ENCODE data around the gene ARPC1B.

The ARPC1B gene

DNA sequence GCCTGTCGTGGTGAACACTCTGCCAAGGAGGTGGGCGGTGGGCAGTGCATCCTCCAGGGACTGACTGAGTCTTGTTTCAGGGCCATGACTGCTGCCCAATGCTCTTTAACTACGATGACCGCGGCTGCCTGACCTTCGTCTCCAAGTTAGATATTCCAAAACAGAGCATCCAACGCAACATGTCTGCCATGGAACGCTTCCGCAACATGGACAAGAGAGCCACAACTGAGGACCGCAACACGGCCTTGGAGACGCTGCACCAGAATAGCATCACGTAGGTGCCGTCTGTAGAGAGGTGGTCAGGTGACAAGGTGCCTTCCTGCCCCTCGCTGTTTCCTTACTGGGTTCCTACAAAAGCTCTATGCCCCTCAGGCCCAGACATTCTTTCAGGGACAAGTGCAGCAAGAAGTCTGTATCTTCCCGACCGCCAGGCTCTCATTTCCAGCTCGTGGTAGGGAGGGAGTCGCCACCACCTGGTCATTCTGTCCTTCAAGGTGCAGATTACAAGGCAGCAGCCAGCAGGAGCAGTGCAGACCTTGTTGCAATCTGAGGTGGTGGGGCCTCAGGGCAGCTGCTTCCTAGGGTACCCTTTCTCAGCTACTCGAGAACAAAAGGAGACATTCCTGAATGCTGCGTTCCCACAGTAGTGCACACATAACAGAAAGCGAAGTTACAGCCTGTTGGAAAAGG lies 14.9 kb upstream of the ARPC1B start:
- no peak overlapping the region for H3K4me3 ChIP-seq (ENCODE audit: low read depth, low read length)
- no peak for DNase-seq (ENCODE audit: low read depth)
- TF ChIP-seq, protein P1, sequence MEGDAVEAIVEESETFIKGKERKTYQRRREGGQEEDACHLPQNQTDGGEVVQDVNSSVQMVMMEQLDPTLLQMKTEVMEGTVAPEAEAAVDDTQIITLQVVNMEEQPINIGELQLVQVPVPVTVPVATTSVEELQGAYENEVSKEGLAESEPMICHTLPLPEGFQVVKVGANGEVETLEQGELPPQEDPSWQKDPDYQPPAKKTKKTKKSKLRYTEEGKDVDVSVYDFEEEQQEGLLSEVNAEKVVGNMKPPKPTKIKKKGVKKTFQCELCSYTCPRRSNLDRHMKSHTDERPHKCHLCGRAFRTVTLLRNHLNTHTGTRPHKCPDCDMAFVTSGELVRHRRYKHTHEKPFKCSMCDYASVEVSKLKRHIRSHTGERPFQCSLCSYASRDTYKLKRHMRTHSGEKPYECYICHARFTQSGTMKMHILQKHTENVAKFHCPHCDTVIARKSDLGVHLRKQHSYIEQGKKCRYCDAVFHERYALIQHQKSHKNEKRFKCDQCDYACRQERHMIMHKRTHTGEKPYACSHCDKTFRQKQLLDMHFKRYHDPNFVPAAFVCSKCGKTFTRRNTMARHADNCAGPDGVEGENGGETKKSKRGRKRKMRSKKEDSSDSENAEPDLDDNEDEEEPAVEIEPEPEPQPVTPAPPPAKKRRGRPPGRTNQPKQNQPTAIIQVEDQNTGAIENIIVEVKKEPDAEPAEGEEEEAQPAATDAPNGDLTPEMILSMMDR (IDR thresholded peaks at IDR 0.05; ENCODE audit: low read depth, low read length, missing control alignments) = no peak

DNA sequence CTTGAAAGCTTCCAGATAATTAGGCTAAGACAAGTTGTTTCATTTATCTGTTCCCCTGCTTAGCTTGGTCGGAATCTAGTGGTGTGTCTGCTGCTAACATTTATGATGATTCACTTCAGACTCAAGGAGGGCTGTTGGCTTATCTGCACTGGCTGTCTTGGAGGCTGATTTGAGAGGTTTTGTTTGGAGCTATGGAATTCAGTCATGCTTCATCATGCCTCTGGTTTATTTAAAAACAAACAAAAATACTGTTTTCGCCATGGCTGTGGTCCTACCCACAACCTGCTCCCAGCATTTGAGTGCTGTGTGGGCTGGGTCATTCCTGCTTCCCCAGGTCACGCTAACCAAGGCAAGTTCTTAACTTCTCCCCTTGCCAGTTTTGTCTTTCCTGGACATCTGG lies 11.7 kb upstream of the ARPC1B start:
- TF ChIP-seq, protein P1 (IDR thresholded peaks at IDR 0.05; ENCODE audit: low read depth, low read length, missing control alignments) = no peak
- no peak overlapping the region for H3K4me3 ChIP-seq (ENCODE audit: low read depth, low read length)
- DNase-seq (ENCODE audit: low read depth) = no peak

DNA sequence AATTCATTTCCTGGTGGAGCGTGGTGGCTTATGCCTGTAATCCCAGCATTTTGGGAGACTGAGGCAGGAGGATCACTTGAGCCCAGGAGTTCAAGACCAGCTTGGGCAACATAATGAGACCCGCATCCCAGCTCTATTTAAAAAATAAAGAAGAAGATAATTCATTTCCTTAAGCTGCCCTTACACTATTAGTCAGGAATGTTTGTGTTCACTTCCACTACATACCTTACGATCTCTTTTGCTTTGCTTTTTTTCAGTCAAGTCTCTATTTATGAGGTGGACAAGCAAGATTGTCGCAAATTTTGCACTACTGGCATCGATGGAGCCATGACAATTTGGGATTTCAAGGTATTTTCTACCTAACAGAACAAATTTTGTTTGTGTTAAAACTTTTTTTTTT lies 11.2 kb upstream of the ARPC1B start:
- H3K4me3 ChIP-seq (ENCODE audit: low read depth, low read length) = no peak overlapping the region
- TF ChIP-seq, protein P1 (IDR thresholded peaks at IDR 0.05; ENCODE audit: low read depth, low read length, missing control alignments) = no peak
- DNase-seq (ENCODE audit: low read depth) = no peak

DNA sequence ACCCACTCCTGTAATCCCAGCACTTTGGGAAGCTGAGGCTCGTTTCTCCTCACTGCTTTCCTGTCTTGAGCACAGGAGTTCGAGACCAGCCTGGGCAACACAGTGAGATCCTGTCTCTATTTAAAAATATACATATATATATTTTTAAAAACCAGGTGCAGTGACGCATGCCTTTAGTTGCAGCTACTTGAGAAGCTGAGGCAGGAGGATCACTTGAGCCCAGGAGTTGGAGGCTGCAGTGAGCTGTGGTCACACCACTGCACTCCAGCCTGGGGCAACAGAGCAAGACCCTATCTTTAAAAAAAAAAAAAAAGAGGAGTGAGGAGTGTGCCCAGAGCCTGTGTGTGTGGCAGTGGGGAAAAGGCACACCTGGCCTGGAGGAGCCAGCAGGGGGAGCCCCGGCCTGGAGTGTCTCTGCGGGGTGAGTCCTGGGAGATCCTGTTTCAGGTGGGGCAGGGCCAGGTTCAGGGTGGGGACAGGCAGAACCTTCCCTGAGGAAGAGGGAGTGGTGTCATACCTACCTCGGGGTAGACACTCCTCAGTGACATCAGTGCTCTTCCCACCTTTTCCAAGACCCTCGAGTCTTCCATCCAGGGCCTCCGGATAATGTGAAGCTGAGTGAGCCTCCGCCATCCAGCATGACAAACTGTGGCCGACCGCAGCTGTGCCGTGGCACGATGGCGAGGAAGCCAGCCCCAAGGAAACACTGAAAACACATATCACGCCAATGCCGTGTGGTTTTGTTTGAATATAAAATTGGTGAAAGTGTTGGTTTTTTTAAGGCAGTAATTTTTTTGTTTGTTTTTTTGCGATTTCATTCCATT lies 9.0 kb upstream of the ARPC1B start:
- no peak overlapping the region for H3K4me3 ChIP-seq (ENCODE audit: low read depth, low read length)
- TF ChIP-seq, protein P1 (IDR thresholded peaks at IDR 0.05; ENCODE audit: low read depth, low read length, missing control alignments) = peak; percentile 67
- no peak for DNase-seq (ENCODE audit: low read depth)

DNA sequence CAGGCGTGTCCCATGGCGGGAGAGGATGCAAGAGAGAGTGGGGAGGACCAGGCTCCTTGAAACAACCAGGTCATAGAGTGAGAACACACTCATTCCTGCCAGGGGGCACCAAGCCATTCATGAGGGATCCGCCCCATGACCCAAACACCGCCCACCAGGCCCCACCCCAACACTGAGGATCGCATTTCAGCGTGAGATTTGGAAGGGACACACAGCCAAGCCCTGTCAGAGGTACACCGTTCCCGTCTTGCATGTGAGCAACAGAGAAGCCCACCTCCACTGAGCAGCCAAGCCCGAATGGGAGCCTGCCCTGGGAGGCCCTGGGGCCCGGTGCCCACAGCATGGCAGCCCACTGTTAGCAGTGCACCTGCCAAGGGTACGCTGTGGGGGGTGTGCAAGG lies 7.9 kb upstream of the ARPC1B start:
- DNase-seq (ENCODE audit: low read depth) = no peak
- TF ChIP-seq, protein P1 (IDR thresholded peaks at IDR 0.05; ENCODE audit: low read depth, low read length, missing control alignments) = no peak
- H3K4me3 ChIP-seq (ENCODE audit: low read depth, low read length) = no peak overlapping the region

DNA sequence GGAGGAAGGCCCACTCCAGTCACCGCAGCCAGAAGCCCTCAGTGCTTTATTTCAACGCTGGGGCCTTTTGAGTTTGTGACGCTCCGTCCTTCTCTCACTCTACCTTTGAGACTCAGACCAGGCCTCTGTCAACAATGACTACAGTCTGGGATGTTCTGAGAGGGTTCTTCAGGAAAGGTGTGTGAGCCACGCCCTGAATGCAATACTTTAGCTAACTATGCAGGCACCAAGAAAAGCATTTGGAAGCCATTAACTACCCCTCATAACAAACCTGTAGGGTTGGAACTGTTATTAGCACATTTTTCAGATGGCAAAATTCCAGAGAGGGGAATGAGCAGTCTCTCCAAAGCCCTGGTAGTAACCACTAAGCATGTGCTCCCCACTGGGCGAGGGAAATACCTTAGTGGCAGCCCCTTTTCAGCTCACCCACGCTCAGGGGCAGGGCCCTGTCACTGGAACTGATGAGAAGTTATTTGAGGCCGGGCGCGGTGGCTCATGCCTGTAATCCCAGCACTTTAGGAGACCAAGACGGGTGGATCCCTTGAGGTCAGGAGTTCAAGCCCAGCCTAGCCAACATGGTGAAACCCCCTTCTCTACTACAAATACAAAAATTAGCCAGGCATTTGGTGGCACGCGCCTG lies 5.7 kb upstream of the ARPC1B start:
- no peak overlapping the region for H3K4me3 ChIP-seq (ENCODE audit: low read depth, low read length)
- TF ChIP-seq, protein P1 (IDR thresholded peaks at IDR 0.05; ENCODE audit: low read depth, low read length, missing control alignments) = no peak
- no peak for DNase-seq (ENCODE audit: low read depth)

Measured in GM12864 (cell line).